Muscle of leg (tissue), 11 donors: ENCODE results near the gene PAK1. TPM values are rescaled to one million over a fixed set of nuclear protein-coding genes. Genes with fewer than 3 reads are reported as not detected.

Source experiments
- DNase-seq: peaks from one replicate; pipeline ENCODE4 v3.0.0; 2013
- H3K27ac ChIP-seq: one replicate; pipeline ENCODE4 v1.5.1; 2013; ENCODE audit warnings: mild to moderate bottlenecking, low read length, control low read depth
- H3K27me3 ChIP-seq: one replicate; pipeline ENCODE4 v1.6.1; 2013; ENCODE audit warnings: low read length; ENCODE audit not compliant: control insufficient read depth, insufficient read depth
- H3K36me3 ChIP-seq: one replicate; pipeline ENCODE4 v1.6.1; 2013; ENCODE audit warnings: low read length; ENCODE audit not compliant: control insufficient read depth, insufficient read depth
- H3K4me1 ChIP-seq: one replicate; pipeline ENCODE4 v1.6.1; 2013; ENCODE audit warnings: low read length; ENCODE audit not compliant: control insufficient read depth, insufficient read depth
- H3K4me3 ChIP-seq: one replicate; pipeline ENCODE4 v1.5.1; 2013; ENCODE audit warnings: low read length, control low read depth
- H3K9me3 ChIP-seq: replicated peaks from 2 replicates; pipeline ENCODE4 v1.6.1; 2013; ENCODE audit warnings: low read depth, low read length; ENCODE audit not compliant: control insufficient read depth
- WGBS: methylation state at CpG from one replicate; pipeline ENCODE4 v1.1.5; 2013; ENCODE audit warnings: missing lambda C conversion rate; ENCODE audit not compliant: insufficient coverage; 5-methylcytosine and 5-hydroxymethylcytosine counted together
- polyA plus RNA-seq, 8 donors: library from polyadenylated mRNA; unstranded; fragments of 120-200 nt; gene quantifications; one replicate each; pipeline versions ENCODE4 v1.2.1 to v1.2.3, GENCODE V29; 2013; ENCODE audit warnings: inconsistent platforms in 1 of 8, low replicate concordance in 1 of 8; ENCODE audit not compliant: insufficient read length in 8 of 8, insufficient read depth in 1 of 8
- total RNA-seq: library from RNA; stranded (reverse); fragments of 120-200 nt; gene quantifications from one replicate; pipeline ENCODE4 v1.2.4, GENCODE V29; 2013

Gene PAK1
- total and polyA plus RNA-seq, 9 donors, result 58.7 to 104 (median 74.1) TPM

GRCh38 chr11:77467233-77467632 is 6.7 kb downstream of the PAK1 start:
- Histone ChIP-seq H3K9me3 (no peaks in the 10 kb centered on the region), H3K27ac (no peak overlapping the region), H3K4me3 (no peak overlapping the region), H3K4me1 (peaks cover 2% of the 10 kb centered on the region), H3K36me3 (no peaks in the 10 kb centered on the region), H3K27me3 (peaks cover under 1% of the 10 kb centered on the region)
- no peak for DNase-seq
- no CpG with 5 or more reads among the region's 1 CpG for WGBS

DNA sequence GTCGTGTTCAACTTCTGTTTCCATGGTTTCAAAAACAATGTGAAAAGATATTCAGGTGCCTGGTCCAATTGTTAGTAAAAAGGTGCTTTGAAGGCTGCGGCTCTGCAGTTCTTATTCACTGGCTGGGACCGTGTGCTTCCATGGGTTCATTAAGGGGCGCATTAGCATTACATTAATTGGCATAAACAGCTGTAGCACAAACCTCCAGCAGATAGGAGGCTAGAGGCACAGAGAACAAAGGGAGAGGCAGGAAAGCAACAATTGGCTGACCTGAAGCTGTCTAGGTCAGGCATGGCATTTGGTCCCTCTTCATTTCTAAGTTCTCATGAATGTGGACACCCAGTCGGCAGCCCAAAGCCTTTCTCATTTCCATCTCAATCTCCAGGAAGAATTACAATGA is 16.6 kb downstream of the PAK1 start:
- WGBS, result 33% methylated on average over 1 of the region's 5 CpGs
- Histone ChIP-seq H3K27ac (no peak overlapping the region), H3K27me3 (no peaks in the 10 kb centered on the region), H3K9me3 (no peaks in the 10 kb centered on the region), H3K36me3 (no peaks in the 10 kb centered on the region), H3K4me3 (no peak overlapping the region), H3K4me1 (peaks cover 3% of the 10 kb centered on the region)
- DNase-seq, result no peak

DNA sequence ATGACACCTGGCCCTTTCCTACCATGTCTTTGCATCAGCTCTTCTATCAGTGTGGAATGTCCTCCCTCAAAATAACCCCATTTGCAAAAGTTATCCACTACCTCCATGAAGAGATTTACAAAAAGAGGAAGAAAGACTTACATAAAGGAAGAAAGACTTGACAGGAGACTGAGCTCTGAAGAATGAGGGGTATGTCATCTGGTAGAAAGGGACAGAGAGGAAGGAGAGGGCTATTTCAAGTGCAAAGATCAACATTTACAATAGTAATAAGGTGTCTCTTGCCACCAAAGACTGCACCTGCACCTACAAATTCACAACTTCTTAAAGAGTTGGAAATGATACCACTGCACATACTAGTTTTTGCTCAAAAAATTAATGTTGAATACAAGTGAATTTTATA is 18.2 kb downstream of the PAK1 start:
- no peak overlapping the region for H3K27ac ChIP-seq
- no peaks in the 10 kb centered on the region for H3K36me3 ChIP-seq
- peaks cover 3% of the 10 kb centered on the region for H3K4me1 ChIP-seq
- no peak for DNase-seq
- H3K4me3 ChIP-seq, result no peak overlapping the region
- H3K9me3 ChIP-seq, result no peaks in the 10 kb centered on the region
- no peaks in the 10 kb centered on the region for H3K27me3 ChIP-seq

DNA sequence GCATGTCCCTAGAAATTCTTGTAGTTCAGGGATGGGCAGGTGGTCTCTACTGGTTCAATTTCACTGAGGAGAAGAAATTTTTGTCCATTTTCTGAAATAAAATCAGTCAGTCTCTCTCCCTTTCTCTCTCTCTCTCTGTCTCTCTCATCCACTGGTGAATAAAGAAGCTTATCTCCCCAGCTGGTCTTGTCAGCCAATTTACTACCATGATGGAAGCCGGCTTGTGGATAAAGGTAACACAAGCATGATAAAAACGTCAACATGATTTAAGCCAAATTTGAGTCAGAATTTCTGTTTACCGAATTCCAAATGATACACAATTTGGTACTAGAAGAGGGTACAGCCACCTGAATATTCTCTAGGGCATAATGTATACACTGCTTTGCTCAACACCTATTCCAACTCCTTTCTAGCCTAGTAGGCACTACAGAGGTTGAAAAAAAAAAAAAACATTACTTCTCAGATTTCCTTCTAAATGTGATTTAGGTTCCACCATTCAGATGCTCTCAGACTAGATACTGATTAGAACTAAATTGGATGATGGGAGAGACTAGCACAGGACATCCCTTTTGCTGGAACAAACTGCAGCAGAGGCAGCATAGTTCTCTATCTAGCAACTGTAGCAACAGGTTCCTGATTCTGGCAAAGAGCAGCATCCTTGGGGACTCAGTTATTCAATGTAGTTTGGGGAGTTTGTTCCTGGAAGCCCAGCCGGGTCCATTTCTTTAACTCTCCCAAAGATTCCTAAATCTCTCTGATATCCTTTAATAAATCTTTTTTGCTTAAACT is 18.8 kb downstream of the PAK1 start:
- Histone ChIP-seq H3K4me3 (no peak overlapping the region), H3K36me3 (no peaks in the 10 kb centered on the region), H3K27me3 (no peaks in the 10 kb centered on the region), H3K4me1 (peaks cover 3% of the 10 kb centered on the region), H3K9me3 (no peaks in the 10 kb centered on the region), H3K27ac (no peak overlapping the region)
- no peak for DNase-seq
- WGBS, result no CpG with 5 or more reads among the region's 4 CpGs

- DNase-seq, result no peak
- H3K4me1 ChIP-seq, result no peaks in the 10 kb centered on the region
- H3K27ac ChIP-seq, result no peak overlapping the region
- no peaks in the 10 kb centered on the region for H3K27me3 ChIP-seq
- no peak overlapping the region for H3K4me3 ChIP-seq
- no peaks in the 10 kb centered on the region for H3K9me3 ChIP-seq
- H3K36me3 ChIP-seq, result no peaks in the 10 kb centered on the region
- WGBS, result no CpG with 5 or more reads among the region's 1 CpG
These were observed 23.7 kb downstream of the PAK1 start for GRCh38 chr11:77450227-77450626.

GRCh38 chr11:77449784-77450183 is 24.1 kb downstream of the PAK1 start:
- H3K4me3 ChIP-seq, result no peak overlapping the region
- DNase-seq, result no peak
- no peak overlapping the region for H3K27ac ChIP-seq
- no peaks in the 10 kb centered on the region for H3K27me3 ChIP-seq
- H3K4me1 ChIP-seq, result no peaks in the 10 kb centered on the region
- WGBS, result no CpG with 5 or more reads among the region's 1 CpG
- no peaks in the 10 kb centered on the region for H3K36me3 ChIP-seq
- H3K9me3 ChIP-seq, result no peaks in the 10 kb centered on the region

- no peaks in the 10 kb centered on the region for H3K9me3 ChIP-seq
- no peaks in the 10 kb centered on the region for H3K4me1 ChIP-seq
- no peak overlapping the region for H3K4me3 ChIP-seq
- H3K27me3 ChIP-seq, result no peaks in the 10 kb centered on the region
- WGBS, result no CpG with 5 or more reads among the region's 5 CpGs
- no peak overlapping the region for H3K27ac ChIP-seq
- peak; percentile 7 for DNase-seq
- no peaks in the 10 kb centered on the region for H3K36me3 ChIP-seq
These were observed 24.8 kb downstream of the PAK1 start for GRCh38 chr11:77449060-77449521.

DNA sequence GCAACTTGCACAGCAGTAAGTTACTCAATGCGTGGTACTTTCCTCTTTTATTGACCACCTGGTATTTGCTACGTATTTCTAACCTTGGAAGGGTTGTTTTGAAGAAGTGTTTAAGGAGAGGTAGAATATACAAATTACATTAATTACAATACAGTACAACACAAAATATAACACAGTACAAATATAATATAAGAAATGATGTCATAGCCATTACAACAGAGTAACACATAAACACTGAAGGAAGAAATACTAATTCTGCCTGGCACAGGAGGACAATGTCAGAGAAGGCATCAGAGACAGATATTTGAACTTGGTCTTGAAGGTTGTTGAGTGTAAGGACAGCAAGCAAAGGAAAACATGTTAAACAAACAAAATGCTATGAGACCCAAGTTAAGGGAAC is 25.6 kb downstream of the PAK1 start:
- no CpG with 5 or more reads among the region's 2 CpGs for WGBS
- no peak overlapping the region for H3K4me3 ChIP-seq
- no peaks in the 10 kb centered on the region for H3K27me3 ChIP-seq
- no peaks in the 10 kb centered on the region for H3K36me3 ChIP-seq
- no peaks in the 10 kb centered on the region for H3K4me1 ChIP-seq
- no peak for DNase-seq
- H3K9me3 ChIP-seq, result no peaks in the 10 kb centered on the region
- H3K27ac ChIP-seq, result no peak overlapping the region

DNA sequence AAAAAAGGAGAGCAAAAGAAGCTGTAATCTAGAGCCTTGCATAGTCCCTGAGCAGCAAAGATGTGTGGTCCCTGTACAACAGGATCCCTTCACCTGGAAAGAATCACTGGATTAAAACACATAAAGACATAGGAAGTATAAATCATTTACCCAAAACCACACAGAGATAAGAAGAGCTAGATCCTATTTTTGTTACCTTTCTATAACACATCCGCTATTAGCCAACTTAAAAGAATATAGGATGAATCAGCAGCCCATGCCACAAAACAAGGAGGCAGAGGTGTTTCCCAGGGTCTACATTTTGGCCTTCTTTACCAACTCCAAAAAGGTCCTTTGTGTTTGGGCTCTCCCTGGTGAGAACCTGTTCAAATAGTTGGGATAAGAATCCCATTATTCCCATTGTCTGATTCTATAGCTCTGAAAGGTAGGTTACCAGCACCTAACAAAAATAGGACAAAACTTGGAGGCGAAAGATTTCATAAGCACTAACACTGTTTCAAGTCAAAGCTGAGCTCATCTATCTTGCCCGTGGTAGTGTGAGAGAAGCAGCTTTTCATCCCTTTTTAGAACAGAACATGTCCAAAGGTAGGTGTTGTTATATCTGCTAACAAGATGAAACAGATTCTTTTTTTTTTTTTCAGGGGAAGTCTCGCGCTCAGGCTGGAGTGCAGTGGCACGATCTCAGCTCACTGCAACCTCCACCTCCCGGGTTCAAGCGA is 26.8 kb downstream of the PAK1 start:
- no peak for DNase-seq
- H3K4me1 ChIP-seq, result no peaks in the 10 kb centered on the region
- no peaks in the 10 kb centered on the region for H3K27me3 ChIP-seq
- no peak overlapping the region for H3K4me3 ChIP-seq
- H3K9me3 ChIP-seq, result no peaks in the 10 kb centered on the region
- no CpG with 5 or more reads among the region's 8 CpGs for WGBS
- no peak overlapping the region for H3K27ac ChIP-seq
- H3K36me3 ChIP-seq, result no peaks in the 10 kb centered on the region

DNA sequence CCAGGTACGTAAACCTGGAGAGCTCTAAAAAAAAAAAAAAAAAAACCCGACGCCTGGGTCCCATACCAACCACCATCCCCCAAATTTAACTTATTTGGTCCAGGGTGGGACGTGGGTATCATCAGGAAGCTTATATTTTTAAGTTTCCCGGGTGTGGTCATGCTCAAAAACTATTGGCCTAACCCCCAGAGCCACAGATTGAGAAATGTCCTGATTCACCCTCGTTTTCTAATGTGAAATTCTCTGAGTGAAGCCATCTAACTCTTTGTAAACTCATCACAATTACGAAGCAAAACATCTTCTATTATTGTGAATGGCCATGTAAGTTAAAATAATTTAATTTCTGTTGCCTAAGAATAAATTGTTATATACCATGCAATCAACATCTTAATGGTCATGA is 29.6 kb downstream of the PAK1 start:
- no peaks in the 10 kb centered on the region for H3K9me3 ChIP-seq
- H3K27ac ChIP-seq, result no peak overlapping the region
- H3K4me3 ChIP-seq, result no peak overlapping the region
- H3K36me3 ChIP-seq, result no peaks in the 10 kb centered on the region
- no peaks in the 10 kb centered on the region for H3K27me3 ChIP-seq
- WGBS, result no CpG with 5 or more reads among the region's 7 CpGs
- no peak for DNase-seq
- no peaks in the 10 kb centered on the region for H3K4me1 ChIP-seq
